HG02884 (cell line): ENCODE results near the gene RNF225.
"Not testable (repeated sequence)": the region's sequence is repeated elsewhere in the genome, so short reads cannot be mapped to it uniquely, and the experiment has no call there.

Source experiments
- ATAC-seq: cut with Tn5 transposase; IDR thresholded peaks from one replicate; pipeline ENCODE4 v1.9.1; 2021; ENCODE audit warnings: mild to moderate bottlenecking, moderate library complexity; ENCODE audit not compliant: unreplicated experiment

Gene RNF225

DNA sequence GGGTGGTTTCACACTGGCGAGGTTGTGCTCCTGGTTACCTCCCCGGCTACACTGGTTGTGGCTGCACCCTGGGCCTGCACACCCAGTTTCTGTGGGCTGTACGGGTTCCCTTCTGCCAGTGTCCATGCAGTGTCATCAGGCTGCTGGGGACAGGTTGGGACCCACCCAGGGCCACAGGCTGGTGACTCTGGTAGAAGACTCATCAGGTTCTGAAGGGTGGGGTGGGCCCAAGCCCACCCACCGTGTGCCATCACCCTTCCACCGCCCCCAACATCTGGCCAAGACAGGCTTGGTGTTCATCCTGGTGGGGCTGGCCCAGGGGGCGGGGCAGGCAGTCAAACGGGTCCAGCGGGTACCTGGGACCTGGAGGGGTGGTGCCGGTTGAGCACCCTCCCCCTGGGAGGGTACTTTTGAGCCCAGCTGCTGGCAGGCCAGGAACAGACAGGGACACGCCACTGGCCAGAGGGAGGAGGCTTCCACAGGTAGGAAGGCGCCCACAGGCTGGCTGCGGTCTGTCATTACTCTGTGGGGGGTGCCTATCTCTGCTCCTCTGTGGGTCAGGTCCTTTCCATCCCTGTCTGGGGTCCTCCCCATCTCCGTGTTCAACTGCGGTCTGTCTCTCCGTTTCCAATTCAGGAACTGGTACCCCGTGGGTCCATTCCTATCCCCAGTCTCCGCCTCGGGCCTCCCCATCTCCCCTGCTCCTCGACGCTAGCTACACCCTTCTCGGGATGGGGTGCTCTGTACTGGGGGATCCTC, at the start of gene RNF225:
Gene RNF225, plus strand, starts transcription at position 437 of the 759 bp plus-strand sequence. CDS start 434 bp downstream, outside the sequence.
- ATAC-seq, result no peak

- peak; percentile 64 for ATAC-seq
Observed at GRCh38 chr19:58346961-58347929, 48.2 kb upstream of the RNF225 start.

- not testable (repeated sequence) for ATAC-seq
Observed at GRCh38 chr19:58348080-58348479, 47.4 kb upstream of the RNF225 start.

- no peak for ATAC-seq
Observed at GRCh38 chr19:58349590-58349989, 45.9 kb upstream of the RNF225 start.

DNA sequence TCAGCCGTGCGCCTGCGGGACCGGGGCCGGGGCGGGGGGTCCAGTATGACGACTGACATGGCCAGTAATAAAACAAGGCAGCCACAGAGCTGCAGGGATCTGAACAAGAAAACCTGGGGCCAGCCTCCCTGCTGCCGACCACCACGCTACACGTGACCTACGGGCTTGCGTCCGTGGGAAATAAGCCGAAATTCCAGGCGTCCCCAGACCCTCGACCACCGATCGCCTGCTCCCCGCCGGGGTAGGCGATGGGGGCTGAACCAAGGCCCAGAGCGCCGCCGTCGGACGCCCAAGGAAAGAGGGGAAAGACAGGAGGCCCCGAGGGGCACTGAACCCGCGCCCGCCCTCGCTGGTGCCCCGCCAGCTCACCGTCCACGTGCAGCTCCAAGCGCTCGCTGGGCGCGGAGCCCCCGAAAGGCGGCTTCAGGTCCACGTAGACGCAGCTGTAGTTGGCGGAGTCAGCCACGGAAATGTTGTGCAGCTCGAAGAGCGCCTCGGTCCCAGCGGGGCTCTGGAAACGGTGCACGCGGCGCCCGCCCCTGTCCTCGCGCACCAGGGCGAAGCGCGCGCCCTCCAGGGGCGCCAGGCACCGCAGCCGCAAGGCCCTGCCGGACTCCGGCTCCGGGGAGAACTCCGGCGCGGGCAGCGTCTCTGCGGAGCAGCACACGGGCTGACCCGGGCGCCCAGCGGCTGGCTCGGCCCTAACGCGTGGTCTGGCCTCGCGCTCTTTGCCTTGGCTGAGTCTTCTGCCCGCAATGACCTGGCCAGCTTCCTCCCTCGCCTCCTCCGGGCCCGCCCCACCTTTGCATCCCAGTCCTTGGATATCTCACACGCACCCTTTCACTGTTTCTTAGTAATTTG, 45.2 kb upstream of the RNF225 start:
- ATAC-seq, result no peak

DNA sequence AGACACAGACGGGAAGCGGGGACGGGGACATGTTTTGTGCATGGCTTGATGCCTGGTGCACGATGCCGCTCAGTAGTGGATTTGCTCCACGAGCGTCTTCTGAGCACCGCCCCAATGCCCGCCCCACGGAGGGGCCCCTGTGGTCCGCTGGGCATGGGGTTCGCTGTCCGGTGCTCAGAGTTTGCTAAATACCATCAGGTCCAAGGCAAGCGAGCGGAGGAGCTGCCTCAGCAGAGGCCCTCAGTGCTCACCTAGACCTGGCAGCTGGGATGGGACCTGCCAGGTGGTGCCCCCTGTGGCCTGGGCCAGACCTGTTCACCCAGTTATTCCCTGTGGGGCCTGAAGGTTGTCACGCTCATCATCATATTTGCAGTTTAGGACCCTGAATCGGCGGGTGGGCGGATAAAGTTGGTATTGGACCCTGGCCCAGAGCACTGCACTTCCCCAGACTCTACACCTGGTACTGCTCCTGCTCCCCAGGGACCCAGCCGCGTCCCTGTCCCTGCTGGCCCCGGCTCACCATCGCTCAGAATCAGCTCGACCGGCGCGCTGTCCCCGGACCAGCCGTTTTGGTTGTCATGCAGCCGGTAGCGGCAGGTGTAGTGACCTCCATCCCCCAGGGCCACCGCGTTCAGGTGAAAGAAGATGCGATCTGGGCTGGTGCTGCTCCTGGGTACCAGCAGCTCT, 44.4 kb upstream of the RNF225 start:
- no peak for ATAC-seq

DNA sequence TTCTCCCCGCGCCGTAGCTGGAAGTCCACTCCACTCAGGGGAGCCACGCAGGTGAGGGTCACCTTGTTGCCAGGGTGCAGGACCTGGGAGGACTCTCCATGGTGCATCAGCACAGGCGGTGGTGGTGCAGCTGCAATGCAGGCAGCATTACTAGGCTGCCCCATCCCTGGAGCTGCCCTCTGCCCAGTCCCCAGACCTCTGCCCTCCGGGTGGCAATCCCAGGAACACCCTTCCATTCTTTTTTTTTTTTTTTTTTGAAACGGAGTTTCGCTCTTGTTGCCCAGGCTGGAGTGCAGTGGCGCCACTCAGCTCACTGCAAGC, 43.9 kb upstream of the RNF225 start:
- no peak for ATAC-seq

DNA sequence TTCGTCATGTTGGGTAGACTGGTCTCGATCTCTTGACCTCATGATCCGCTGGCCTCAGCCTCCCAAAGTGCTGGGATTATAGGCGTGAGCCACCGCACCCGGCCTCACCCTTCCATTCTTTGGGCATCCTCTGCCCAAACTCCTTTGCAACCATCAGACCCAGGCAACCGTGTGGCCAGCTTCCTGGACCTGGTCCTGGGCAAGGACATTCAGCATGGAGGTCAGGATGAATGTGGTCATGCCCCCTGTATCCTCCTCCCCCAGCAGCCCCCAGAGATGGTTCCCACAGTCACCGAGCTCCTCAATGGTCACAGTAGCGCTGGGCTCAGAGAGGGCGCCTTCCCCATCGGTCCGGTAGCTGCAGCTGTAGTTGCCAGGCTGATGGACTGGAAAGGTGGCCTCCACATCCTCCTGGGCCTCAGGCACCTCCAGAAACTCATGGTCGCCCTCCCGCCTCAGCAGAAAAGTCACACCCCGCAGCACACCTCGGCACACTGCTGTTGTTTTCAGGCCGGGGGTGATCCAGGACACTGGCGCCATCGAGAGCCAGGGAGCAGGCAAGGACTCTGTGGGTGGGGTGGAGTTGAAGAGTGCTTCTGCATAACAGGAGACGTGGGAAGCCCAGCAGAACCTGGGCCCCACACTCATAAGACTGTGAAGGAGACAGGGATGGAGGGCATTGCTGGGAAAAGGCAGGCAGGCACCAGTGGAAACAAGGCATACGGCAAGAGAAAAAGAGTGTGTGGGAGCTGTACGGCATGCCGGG, 43.3 kb upstream of the RNF225 start:
- ATAC-seq, result no peak

- ATAC-seq, result no peak
Observed at GRCh38 chr19:58352760-58353671, 42.4 kb upstream of the RNF225 start, which contains the start of gene A1BG. Gene A1BG, minus strand, starts transcription at chr19:58353492. Its CDS starts 55 bp downstream, at chr19:58353437.

DNA sequence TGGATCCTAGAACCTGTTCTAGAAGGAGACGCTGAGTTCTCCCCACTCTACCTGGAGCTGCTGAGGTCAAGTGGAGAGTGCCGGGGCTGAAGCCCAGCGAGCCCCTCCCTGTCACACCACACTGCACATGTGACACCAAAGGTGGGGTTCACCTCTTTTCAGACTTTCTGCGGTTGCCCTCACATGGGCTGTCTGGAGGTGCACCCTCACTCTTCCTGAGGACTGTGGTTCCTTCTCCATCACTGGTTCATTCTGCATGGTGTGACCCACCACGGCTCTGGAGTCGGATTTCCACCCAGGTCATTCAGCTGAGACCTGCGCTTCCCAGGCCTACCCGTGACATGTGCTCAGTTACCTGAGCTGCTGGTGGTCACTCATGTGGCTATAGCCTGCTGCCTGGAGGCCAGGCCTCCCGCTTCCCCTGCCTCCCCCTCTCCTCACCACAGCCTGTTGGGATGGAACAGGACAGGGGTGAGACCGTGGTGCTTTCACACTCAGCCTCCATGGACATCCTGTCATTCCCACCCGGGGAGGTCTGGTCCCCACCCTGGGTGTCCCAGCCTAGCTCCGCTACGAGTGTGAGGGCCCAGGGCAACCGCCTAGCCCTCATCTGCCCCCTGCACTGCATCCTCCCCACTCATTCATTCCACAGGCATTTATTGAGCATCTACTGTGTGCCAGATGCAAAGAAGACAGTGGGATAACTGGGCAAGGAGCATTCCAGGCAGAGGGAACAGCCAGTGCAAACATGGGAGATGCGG, 41.6 kb upstream of the RNF225 start:
- ATAC-seq, result no peak

GRCh38 chr19:58354478-58355030, 40.9 kb upstream of the RNF225 start:
- no peak for ATAC-seq

DNA sequence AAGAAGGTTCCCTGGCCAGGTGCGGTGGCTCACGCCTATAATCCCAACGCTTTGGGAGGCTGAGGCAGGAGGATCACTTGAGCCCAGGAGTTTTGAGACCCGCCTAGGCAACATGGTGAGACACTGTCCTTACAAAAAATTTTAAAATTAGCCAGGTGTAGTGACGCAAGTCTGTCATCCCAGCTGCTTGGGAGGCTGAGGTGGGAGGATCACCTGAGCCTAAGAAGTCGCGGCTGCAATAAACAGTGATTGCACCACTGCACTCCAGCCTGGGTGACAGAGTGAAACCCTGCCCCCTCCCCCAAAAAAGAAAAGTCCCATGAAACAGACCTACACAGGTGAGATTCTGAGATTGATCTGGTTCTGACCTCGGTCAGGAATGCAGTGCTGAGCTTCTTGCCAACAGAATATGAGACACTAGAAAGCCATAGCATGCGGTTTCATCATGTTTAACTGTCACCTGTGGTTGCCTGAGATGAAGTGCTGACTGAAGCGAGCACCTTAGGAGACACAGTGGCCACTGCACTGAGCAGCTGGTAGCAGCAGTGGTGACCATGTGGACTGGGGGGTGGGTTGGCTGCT, 40.1 kb upstream of the RNF225 start:
- no peak for ATAC-seq

DNA sequence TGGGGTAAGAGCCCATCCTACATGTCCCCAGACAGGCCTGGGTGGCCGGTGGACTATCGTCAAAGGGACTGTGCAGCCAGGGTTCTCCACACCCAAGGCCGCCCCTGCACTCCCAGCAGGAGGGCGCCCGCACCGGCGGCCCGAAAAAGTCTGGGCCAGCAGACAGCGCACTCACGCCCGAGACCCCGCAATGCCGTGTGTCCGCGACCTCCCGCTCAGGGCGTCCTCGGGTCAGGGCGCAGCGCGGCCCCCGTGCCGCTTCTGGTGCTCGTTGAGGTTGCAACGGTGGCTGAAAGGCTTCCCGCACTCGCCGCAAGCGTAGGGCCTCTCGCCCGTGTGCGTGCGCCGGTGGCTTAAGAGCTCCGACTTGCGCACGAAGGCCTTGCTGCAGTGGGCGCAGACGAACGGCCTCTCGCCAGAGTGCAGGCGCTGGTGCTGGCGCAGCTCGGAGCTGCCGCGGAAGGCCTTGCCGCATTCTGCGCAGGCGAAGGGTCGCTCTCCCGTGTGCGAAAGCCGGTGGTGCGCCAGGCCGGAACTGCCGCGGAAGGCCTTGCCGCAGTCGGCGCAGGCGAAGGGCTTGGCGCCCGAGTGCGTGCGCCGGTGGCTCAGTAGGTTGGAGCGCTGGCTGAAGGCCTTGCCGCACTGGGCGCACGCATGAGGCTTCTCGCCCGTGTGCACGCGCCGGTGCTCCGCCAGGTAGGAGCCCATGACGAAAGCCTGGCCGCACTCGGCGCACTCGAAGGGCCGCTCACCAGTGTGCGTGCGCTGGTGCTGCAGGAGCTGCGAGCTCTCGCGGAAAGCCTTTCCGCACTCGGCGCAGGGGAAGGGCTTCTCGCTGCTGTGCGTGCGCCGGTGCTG, 39.3 kb upstream of the RNF225 start:
- ATAC-seq, result no peak

- no peak for ATAC-seq
Observed at GRCh38 chr19:58356766-58357480, 38.5 kb upstream of the RNF225 start.

DNA sequence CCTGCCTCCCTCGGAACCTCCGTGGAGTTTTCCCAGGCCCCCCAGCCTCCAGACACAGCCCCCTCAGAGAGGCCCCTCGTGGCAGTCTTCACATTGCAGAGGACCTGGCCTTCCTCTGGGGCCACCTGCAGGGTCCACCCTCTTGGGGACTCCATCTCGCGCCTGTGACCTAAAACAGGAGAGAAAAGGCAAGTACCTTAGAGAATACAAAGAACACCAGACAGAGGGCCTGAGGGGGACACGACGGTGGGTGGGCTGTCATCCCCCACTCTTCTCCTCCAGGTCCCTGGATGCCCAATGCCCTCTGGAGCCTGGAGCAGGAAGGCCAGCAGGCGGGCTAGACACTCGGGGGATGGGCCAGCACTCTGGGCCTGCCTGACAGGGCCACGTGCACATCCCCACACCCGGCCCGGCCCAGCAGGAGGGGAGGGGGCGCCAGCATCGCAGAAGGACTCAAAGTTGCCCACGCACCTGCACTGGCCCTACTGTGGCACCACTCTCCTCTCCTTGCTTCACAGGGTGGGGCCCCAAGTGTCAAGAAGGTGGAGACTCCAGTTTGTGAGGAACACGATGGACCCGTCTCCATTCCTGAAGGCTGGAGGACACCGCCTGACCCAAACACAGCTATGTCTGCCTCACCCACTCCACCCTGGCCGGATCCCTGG, 37.8 kb upstream of the RNF225 start:
- ATAC-seq, result no peak
